ENCODE results near the gene INHA. TPM values are rescaled to one million over a fixed set of nuclear protein-coding genes. Genes with fewer than 3 reads are reported as not detected.

INHA gene
- total RNA-seq, 4 donors from 2014 or later, result not detected

DNA sequence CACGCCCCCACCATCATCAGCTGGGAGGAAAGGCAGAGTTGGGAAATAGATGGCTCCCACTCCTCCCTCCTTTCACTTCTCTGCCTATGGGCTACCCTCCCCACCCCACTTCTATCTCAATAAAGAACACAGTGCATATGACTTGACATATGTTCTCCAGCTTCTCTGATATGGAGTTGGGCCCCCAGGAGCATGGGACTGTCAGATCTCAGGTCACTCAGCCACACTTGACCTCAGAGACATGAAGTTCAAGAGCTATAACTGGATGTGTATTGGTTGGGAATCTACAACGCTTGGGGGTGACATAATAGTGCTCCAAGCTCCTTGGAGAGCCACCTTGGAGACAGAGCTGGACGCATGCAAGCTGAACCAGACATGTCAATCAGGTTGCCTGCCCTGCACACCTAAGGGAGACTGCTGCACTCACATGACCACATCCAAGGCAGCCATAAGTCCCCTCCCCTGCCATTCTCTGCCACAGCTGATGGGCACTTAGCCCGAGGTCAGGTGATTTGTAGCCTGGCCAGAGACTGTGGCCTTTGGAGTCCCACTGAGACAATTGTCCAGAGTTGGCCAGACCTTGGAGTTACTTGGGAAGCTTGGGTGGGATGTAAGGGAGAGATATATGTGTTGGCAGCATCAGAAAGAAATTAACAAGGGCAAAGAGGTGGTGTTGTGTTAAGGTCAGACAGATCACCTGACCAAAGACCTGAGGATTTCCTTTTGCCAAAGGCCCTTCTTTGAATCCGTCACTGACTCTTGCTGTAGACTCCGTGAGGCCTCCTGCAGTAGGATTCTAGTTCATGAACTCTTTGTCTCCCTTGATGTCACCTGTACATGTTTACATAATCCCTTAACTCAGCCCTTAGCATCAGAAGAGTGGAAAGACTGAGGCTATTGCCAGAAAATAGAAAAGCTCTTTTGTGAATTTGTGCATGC lies 3.7 kb downstream of the INHA start:
- Histone ChIP-seq H3K36me3 (no peaks in the 10 kb centered on the region), H3K27ac (no peak overlapping the region), H3K4me3 (no peak overlapping the region), H3K27me3 (peaks cover 0 to 4% of the 10 kb centered on the region in 2 donors), H3K4me1 (peaks cover 0 to 3% (median 0%) of the 10 kb centered on the region in 4 donors), H3K9me3 (no peaks in the 10 kb centered on the region)
- no peak for DNase-seq
- TF ChIP-seq POLR2A (IDR thresholded peaks at IDR 0.05), result no peak
- TF ChIP-seq, protein P1, sequence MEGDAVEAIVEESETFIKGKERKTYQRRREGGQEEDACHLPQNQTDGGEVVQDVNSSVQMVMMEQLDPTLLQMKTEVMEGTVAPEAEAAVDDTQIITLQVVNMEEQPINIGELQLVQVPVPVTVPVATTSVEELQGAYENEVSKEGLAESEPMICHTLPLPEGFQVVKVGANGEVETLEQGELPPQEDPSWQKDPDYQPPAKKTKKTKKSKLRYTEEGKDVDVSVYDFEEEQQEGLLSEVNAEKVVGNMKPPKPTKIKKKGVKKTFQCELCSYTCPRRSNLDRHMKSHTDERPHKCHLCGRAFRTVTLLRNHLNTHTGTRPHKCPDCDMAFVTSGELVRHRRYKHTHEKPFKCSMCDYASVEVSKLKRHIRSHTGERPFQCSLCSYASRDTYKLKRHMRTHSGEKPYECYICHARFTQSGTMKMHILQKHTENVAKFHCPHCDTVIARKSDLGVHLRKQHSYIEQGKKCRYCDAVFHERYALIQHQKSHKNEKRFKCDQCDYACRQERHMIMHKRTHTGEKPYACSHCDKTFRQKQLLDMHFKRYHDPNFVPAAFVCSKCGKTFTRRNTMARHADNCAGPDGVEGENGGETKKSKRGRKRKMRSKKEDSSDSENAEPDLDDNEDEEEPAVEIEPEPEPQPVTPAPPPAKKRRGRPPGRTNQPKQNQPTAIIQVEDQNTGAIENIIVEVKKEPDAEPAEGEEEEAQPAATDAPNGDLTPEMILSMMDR (IDR thresholded peaks at IDR 0.05), result no peak

- no peaks in the 10 kb centered on the region for H3K9me3 ChIP-seq
- H3K4me3 ChIP-seq, result no peak overlapping the region
- peaks cover 0 to 4% of the 10 kb centered on the region in 2 donors for H3K27me3 ChIP-seq
- no peaks in the 10 kb centered on the region for H3K36me3 ChIP-seq
- TF ChIP-seq, protein P1 (IDR thresholded peaks at IDR 0.05), result no peak
- no peak for TF ChIP-seq POLR2A (IDR thresholded peaks at IDR 0.05)
- no peak overlapping the region for H3K27ac ChIP-seq
- H3K4me1 ChIP-seq, result no peaks in the 10 kb centered on the region
- DNase-seq, result no peak
Observed at GRCh38 chr2:219576505-219577388, 4.6 kb downstream of the INHA start.

DNA sequence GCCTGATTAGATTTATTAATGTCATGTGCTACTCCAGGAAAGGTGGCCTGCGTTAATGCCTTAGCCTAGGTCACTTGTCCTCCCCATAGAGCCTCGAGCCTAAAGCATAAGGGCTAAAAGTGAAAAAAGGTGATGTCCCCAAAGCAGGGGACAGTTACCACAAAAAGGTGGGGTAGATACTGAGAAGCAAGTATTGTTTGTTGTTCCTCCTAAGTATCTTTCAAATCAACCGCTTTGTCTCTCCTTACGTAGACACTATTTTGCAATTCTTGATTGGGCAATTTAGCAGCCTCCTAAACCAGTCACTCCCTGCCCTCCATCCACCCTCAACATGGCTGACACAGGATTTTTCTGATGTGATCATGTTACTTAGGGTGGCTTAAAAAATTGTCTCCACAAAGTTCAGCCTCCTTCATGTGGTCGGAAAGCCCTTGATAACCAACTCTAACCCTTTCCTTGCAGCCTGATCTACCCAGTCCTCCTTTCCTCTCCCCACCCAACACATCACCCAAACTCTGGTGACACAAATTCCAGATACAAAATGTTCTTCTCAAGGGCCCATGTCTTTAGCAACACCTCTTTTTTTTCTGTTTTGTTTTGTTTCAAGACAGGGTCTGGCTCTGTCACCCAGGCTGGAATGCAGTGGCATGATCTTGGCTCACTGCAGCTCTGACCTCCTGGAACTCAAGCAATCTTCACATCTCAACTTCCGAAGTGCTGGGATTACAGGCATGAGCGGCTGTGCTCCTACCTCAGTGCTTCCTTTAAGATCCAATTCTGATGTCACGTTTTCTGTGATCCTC lies 6.9 kb downstream of the INHA start:
- Histone ChIP-seq H3K9me3 (no peaks in the 10 kb centered on the region), H3K27ac (no peak overlapping the region), H3K36me3 (no peaks in the 10 kb centered on the region), H3K27me3 (no peaks in the 10 kb centered on the region), H3K4me1 (no peaks in the 10 kb centered on the region), H3K4me3 (no peak overlapping the region)
- no peak for DNase-seq
- TF ChIP-seq, protein P1 (IDR thresholded peaks at IDR 0.05), result no peak
- TF ChIP-seq POLR2A (IDR thresholded peaks at IDR 0.05), result no peak

- Histone ChIP-seq H3K4me1 (no peaks in the 10 kb centered on the region), H3K9me3 (no peaks in the 10 kb centered on the region), H3K27ac (no peak overlapping the region), H3K4me3 (no peak overlapping the region), H3K36me3 (no peaks in the 10 kb centered on the region), H3K27me3 (no peaks in the 10 kb centered on the region)
- no peak for DNase-seq
- TF ChIP-seq POLR2A (IDR thresholded peaks at IDR 0.05), result no peak
- TF ChIP-seq, protein P1 (IDR thresholded peaks at IDR 0.05), result no peak
Observed at GRCh38 chr2:219581346-219581745, 9.2 kb downstream of the INHA start.

GRCh38 chr2:219591091-219591490 lies 19.0 kb downstream of the INHA start:
- Histone ChIP-seq H3K36me3 (no peaks in the 10 kb centered on the region), H3K4me1 (no peaks in the 10 kb centered on the region), H3K27ac (no peak overlapping the region), H3K9me3 (no peaks in the 10 kb centered on the region), H3K27me3 (no peaks in the 10 kb centered on the region), H3K4me3 (no peak overlapping the region)
- DNase-seq, result no peak
- TF ChIP-seq POLR2A (IDR thresholded peaks at IDR 0.05), result no peak
- TF ChIP-seq, protein P1 (IDR thresholded peaks at IDR 0.05), result no peak

Data from Peyer's patch (tissue), 4 donors.